Calu3 (cell line): ENCODE data around the gene OR4D6. TPM values are rescaled to one million over a fixed set of nuclear protein-coding genes. Genes with fewer than 3 reads are reported as not detected.

Source experiments
- BruUV-seq: library from RNA; stranded (reverse); fragments of 400-500 nt; replicated peaks from 2 replicates; lab custom pipeline; 2021; lab: Mats Ljungman, UMichigan
- CTCF ChIA-PET: fragments of 300-600 bp; sonication (Branson Sonifier 250); formaldehyde crosslinking; loops from one replicate; lab custom pipeline; 2022; ENCODE audit warnings: antibody characterized with exemption; lab: Charles Lee
- DNase-seq: peaks from one replicate; pipeline ENCODE4 v3.0.0; 2022
- H3K27ac Mint-ChIP-seq: one replicate; pipeline ENCODE4 v1.8.0; 2022; ENCODE audit warnings: mixed read lengths; ENCODE audit not compliant: unreplicated experiment
- H3K27me3 Mint-ChIP-seq: one replicate; pipeline ENCODE4 v1.8.0; 2022; ENCODE audit warnings: mixed read lengths; ENCODE audit not compliant: unreplicated experiment
- H3K36me3 Mint-ChIP-seq: one replicate; pipeline ENCODE4 v1.8.0; 2022; ENCODE audit warnings: mild to moderate bottlenecking, moderate library complexity, mixed read lengths; ENCODE audit not compliant: insufficient read depth, unreplicated experiment
- H3K4me1 Mint-ChIP-seq: one replicate; pipeline ENCODE4 v1.8.0; 2022; ENCODE audit warnings: mild to moderate bottlenecking, low read depth, mixed read lengths; ENCODE audit not compliant: unreplicated experiment
- H3K4me3 Mint-ChIP-seq: one replicate; pipeline ENCODE4 v1.8.0; 2022; ENCODE audit warnings: mild to moderate bottlenecking, low read depth, moderate library complexity, mixed read lengths; ENCODE audit not compliant: unreplicated experiment
- H3K9me3 Mint-ChIP-seq: one replicate; pipeline ENCODE4 v1.8.0; 2022; ENCODE audit warnings: low read depth, mixed read lengths; ENCODE audit not compliant: unreplicated experiment
- intact Hi-C: fragments of 100-400 bp; cut with micrococcal nuclease; formaldehyde crosslinking; loops from one replicate; pipeline ENCODE4 v1.10.0; 2022; ENCODE audit not compliant: unreplicated experiment
- total RNA-seq: library from RNA; stranded (reverse); gene quantifications from 2 replicates; pipeline ENCODE4 v1.2.3, GENCODE V29; 2022
- TF ChIP-seq, protein P1 (sequence below): fragments of 200-600 bp; IDR thresholded peaks from one replicate; pipeline ENCODE4 v1.8.0; 2022; ENCODE audit warnings: antibody characterized with exemption; ENCODE audit not compliant: unreplicated experiment

Gene OR4D6
- total RNA-seq, 1 experiment from 2014 or later: not detected

DNA sequence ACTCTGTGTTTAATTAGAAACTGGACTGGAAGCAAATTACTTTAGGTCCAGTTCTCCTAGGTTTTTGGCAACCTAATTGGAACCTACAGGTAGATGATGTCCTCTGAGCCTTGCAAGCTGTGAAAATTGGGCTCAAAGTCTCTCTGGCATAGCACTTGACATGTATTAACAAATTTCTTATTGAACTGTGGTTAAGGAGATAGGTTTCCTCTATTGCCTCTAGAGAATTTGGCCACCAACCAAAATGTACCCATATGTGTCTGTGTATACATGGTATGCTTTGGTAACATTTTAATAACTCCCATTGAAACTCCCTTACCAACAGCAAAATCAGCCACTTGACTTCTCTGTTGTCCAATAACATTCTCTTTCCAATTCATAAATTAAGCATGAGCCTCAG is 16.3 kb downstream of the OR4D6 start, which contains the start of gene OR4D10:
Gene OR4D10, plus strand, starts transcription at position 301 of the 400 bp plus-strand sequence. CDS start 4,115 bp downstream, outside the sequence.
- no peak within 1 kb of the TSS for H3K4me3 Mint-ChIP-seq
- H3K27ac Mint-ChIP-seq: no peak within 1 kb of the TSS
- TF ChIP-seq, protein P1, sequence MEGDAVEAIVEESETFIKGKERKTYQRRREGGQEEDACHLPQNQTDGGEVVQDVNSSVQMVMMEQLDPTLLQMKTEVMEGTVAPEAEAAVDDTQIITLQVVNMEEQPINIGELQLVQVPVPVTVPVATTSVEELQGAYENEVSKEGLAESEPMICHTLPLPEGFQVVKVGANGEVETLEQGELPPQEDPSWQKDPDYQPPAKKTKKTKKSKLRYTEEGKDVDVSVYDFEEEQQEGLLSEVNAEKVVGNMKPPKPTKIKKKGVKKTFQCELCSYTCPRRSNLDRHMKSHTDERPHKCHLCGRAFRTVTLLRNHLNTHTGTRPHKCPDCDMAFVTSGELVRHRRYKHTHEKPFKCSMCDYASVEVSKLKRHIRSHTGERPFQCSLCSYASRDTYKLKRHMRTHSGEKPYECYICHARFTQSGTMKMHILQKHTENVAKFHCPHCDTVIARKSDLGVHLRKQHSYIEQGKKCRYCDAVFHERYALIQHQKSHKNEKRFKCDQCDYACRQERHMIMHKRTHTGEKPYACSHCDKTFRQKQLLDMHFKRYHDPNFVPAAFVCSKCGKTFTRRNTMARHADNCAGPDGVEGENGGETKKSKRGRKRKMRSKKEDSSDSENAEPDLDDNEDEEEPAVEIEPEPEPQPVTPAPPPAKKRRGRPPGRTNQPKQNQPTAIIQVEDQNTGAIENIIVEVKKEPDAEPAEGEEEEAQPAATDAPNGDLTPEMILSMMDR: no peak
- intact Hi-C loops: no loop called here
- no peaks in the 10 kb centered on the region for H3K4me1 Mint-ChIP-seq
- no peaks in the 10 kb centered on the region for H3K36me3 Mint-ChIP-seq
- CTCF ChIA-PET: no interaction called here
- BruUV-seq: no TSS peak
- H3K9me3 Mint-ChIP-seq: no peaks in the 10 kb centered on the region
- peaks cover 32% of the 10 kb centered on the region for H3K27me3 Mint-ChIP-seq
- no peak for DNase-seq

DNA sequence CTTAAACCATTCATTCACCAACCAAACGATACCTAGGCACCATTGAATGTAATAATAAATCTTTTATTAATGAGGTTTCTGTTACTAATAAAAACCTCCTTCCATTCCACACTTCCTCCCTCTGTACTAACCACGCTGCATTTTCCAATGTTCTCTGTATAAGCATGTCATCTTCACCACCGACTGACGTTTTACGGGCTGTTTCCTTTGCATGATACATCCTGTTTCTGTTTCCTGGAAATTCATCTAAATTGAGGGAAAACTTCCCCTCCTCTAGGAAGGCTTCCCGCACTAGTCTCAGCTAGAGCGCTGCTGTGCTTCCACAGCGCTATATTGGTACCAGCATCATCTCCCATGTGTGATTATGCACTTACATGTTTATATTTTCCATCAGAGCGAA is 18.4 kb downstream of the OR4D6 start:
- no TSS peak for BruUV-seq
- intact Hi-C loops: no loop called here
- DNase-seq: no peak
- Mint-ChIP-seq H3K4me3 (no peak overlapping the region), H3K27ac (no peak overlapping the region), H3K9me3 (no peaks in the 10 kb centered on the region), H3K36me3 (no peaks in the 10 kb centered on the region), H3K4me1 (no peaks in the 10 kb centered on the region), H3K27me3 (peaks cover 38% of the 10 kb centered on the region)
- TF ChIP-seq, protein P1: no peak
- CTCF ChIA-PET: no interaction called here

DNA sequence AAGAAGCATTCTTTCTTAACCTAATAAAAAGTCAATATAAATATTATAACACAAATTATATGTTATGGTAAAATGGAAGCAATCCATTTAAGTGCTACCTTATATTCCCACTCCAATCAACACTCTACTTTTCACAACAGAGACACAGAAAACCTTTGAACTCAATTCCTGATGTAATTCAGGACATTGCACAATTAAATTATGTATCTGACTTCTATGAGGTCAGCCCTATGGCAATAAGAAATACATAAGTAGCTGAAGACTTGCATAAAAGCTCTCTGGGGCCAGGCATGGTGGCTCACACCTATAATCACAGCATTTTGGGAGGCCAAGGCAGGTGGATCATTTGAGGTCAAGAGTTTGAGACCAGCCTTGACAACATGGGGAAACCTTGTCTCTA is 23.1 kb downstream of the OR4D6 start:
- TF ChIP-seq, protein P1: no peak
- BruUV-seq: no TSS peak
- intact Hi-C loops: no loop called here
- no peak overlapping the region for H3K4me3 Mint-ChIP-seq
- no peaks in the 10 kb centered on the region for H3K9me3 Mint-ChIP-seq
- H3K4me1 Mint-ChIP-seq: no peaks in the 10 kb centered on the region
- no peak for DNase-seq
- CTCF ChIA-PET: no interaction called here
- H3K27ac Mint-ChIP-seq: no peak overlapping the region
- peaks cover 35% of the 10 kb centered on the region for H3K27me3 Mint-ChIP-seq
- no peaks in the 10 kb centered on the region for H3K36me3 Mint-ChIP-seq

DNA sequence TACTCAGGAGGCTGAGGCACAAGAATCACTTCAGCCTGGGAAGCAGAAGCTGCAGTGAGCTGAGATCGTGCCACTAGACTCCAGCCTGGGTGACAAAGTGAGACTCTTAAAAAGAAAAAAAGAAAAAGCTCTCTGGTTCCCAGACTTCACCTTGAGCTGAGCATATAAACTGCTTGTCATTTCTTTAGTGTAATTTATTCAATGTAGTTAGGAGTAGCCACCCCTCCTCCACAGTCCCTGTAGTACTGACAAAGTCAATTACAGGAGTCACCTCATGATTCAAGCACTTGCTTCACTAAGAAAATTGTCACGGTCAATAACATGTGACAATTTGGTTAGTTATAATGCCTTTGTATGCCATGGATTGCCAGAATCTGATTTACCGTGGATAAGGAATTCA is 23.6 kb downstream of the OR4D6 start:
- Mint-ChIP-seq H3K4me3 (no peak overlapping the region), H3K27ac (no peak overlapping the region), H3K4me1 (no peaks in the 10 kb centered on the region), H3K9me3 (no peaks in the 10 kb centered on the region), H3K36me3 (no peaks in the 10 kb centered on the region), H3K27me3 (peaks cover 30% of the 10 kb centered on the region)
- no TSS peak for BruUV-seq
- DNase-seq: no peak
- CTCF ChIA-PET: no interaction called here
- intact Hi-C loops: no loop called here
- TF ChIP-seq, protein P1: no peak
